Pancreas (tissue), 10 donors: Measurements from ENCODE around the gene TIAM1. TPM values are rescaled to one million over a fixed set of nuclear protein-coding genes. Genes with fewer than 3 reads are reported as not detected.

Source experiments
- ATAC-seq, 4 donors: fragments of 200-7000 bp; cut with Tn5 transposase; one replicate each; pipeline versions ENCODE4 v1.8.0 to v1.9.1; 2020; ENCODE audit warnings: mild to moderate bottlenecking in 4 of 4, moderate library complexity in 4 of 4
- DNase-seq, 6 donors: peaks; one replicate each; pipeline ENCODE4 v3.0.0-alpha.2; 2020
- FAIRE-seq: peaks from 2 replicates; lab custom pipeline; 2012; peaks lifted over from hg19 to GRCh38; lab: Jason Lieb, UNC
- H3K27ac ChIP-seq, 4 donors: fragments of 200-600 bp; sonication (generic); 1 replicate in 3 of 4; 2 replicates in 1 of 4; pipeline versions ENCODE4 v1.5.0 to v1.8.0; 2020
- H3K27me3 ChIP-seq, 4 donors: fragments of 200-600 bp; one replicate each; pipeline ENCODE4 v1.8.0; 2021
- H3K36me3 ChIP-seq, 3 donors: fragments of 200-600 bp; sonication (generic) in 1 of 3; one replicate each; pipeline versions ENCODE4 v1.5.0 to v1.8.0; 2020 to 2021
- H3K4me1 ChIP-seq, 3 donors: fragments of 200-600 bp; one replicate each; pipeline ENCODE4 v1.8.0; 2021
- H3K4me3 ChIP-seq, 4 donors: fragments of 200-600 bp; sonication (generic) in 2 of 4; one replicate each; pipeline versions ENCODE4 v1.5.0 to v1.8.0; 2020 to 2021
- H3K9me3 ChIP-seq, 4 donors: fragments of 200-600 bp; one replicate each; pipeline ENCODE4 v1.8.0; 2021
- CTCF ChIP-seq, 4 donors: fragments of 200-600 bp; sonication (generic) in 3 of 4; IDR thresholded peaks; one replicate each; pipeline versions ENCODE4 v1.5.0 to v1.8.0; 2021; ENCODE audit warnings: antibody characterized with exemption in 4 of 4
- WGBS, 2 donors: extraction: QIAGEN DNeasy Blood & Tissue Kit; methylation state at CpG; one replicate each; pipeline ENCODE4 v1.1.7; 2013; 5-methylcytosine and 5-hydroxymethylcytosine counted together
- intact Hi-C, 3 donors: fragments of 100-400 bp; cut with DNase I; formaldehyde crosslinking; loops; one replicate each; pipeline versions ENCODE4 v1.11.1 to v1.14.2; 2022
- polyA plus RNA-seq, 2 donors: library from polyadenylated mRNA; stranded (reverse); fragments of 200-250 nt; gene quantifications; one replicate each; pipeline ENCODE4 v1.2.3, GENCODE V29; 2013
- total RNA-seq, 6 donors: library from RNA; stranded (reverse); fragmentation: NEBNext Ultra II Directional in 4 of 6; extraction: Animal tissue kit (Norgen Biotek cat#: 25700) in 4 of 6; gene quantifications; one replicate each; pipeline versions ENCODE4 v1.2.1 to v1.2.4, GENCODE V29; 2021 to 2023
- donor health status: healthy with polysubstance abuse.
- donor health status: DM: no; HTN: no; CAD: no; lungs with moderate emphysema.
- donor health status: DM: no; HTN: no; CAD: no.
- donor health status: control.
- donor health status: control.
- donor health status: Bipolar disorder and iron deficiency.
- donor health status: DM: yes; HTN: yes; CAD: no.
- donor health status: DM: no; HTN: no; CAD: no.
- donor health status: DM: no; HTN: no; CAD: no.
- donor health status: DM: yes; HTN: yes; CAD: no.

Gene TIAM1
- total and polyA plus RNA-seq, 8 donors = 1.7 to 7.7 (median 4.0) TPM

- Histone ChIP-seq H3K27ac (no peak overlapping the region), H3K27me3 (no peaks in the 10 kb centered on the region), H3K4me3 (no peak overlapping the region), H3K9me3 (no peaks in the 10 kb centered on the region), H3K36me3 (no peaks in the 10 kb centered on the region), H3K4me1 (no peaks in the 10 kb centered on the region)
- 54% methylated on average over 4 of the region's 4 CpGs for WGBS, 2 donors
- TF ChIP-seq CTCF (IDR thresholded peaks at IDR 0.05) = no peak
- intact Hi-C loops = no loop called here
- no peak for DNase-seq
- ATAC-seq = no peak
- no peak for FAIRE-seq
Observed at GRCh38 chr21:31364253-31364945, 20.3 kb upstream of the TIAM1 start.

GRCh38 chr21:31363720-31364119, 19.7 kb upstream of the TIAM1 start:
- DNase-seq (no peak), ATAC-seq (no peak), FAIRE-seq (no peak)
- no peak overlapping the region for H3K27ac ChIP-seq
- intact Hi-C loops = no loop called here
- no peaks in the 10 kb centered on the region for H3K27me3 ChIP-seq
- H3K9me3 ChIP-seq = no peaks in the 10 kb centered on the region
- no peak overlapping the region for H3K4me3 ChIP-seq
- H3K4me1 ChIP-seq = no peaks in the 10 kb centered on the region
- 41 to 69% methylated on average over 1 of the region's 1 CpG for WGBS, 2 donors
- TF ChIP-seq CTCF (IDR thresholded peaks at IDR 0.05) = no peak
- H3K36me3 ChIP-seq = no peaks in the 10 kb centered on the region

GRCh38 chr21:31360717-31361116, 16.7 kb upstream of the TIAM1 start:
- ATAC-seq (no peak), DNase-seq (no peak), FAIRE-seq (no peak)
- no peak overlapping the region for H3K4me3 ChIP-seq
- H3K4me1 ChIP-seq = no peaks in the 10 kb centered on the region
- TF ChIP-seq CTCF (IDR thresholded peaks at IDR 0.05) = no peak
- H3K27ac ChIP-seq = no peak overlapping the region
- no peaks in the 10 kb centered on the region for H3K27me3 ChIP-seq
- intact Hi-C loops = no loop called here
- H3K9me3 ChIP-seq = no peaks in the 10 kb centered on the region
- no peaks in the 10 kb centered on the region for H3K36me3 ChIP-seq

- intact Hi-C loops = no loop called here
- Histone ChIP-seq H3K36me3 (no peaks in the 10 kb centered on the region), H3K27ac (no peak overlapping the region), H3K9me3 (no peaks in the 10 kb centered on the region), H3K4me3 (no peak overlapping the region), H3K4me1 (no peaks in the 10 kb centered on the region), H3K27me3 (no peaks in the 10 kb centered on the region)
- DNase-seq (no peak), ATAC-seq (no peak), FAIRE-seq (no peak)
- no peak for TF ChIP-seq CTCF (IDR thresholded peaks at IDR 0.05)
- 72 to 88% methylated on average over 8 of the region's 8 CpGs for WGBS, 2 donors
Observed at GRCh38 chr21:31358158-31358557, 14.1 kb upstream of the TIAM1 start.

- no peak for FAIRE-seq
- no peak overlapping the region for H3K27ac ChIP-seq
- no peak overlapping the region for H3K4me3 ChIP-seq
- H3K36me3 ChIP-seq = no peaks in the 10 kb centered on the region
- no peak for DNase-seq
- no peaks in the 10 kb centered on the region for H3K4me1 ChIP-seq
- TF ChIP-seq CTCF (IDR thresholded peaks at IDR 0.05) = no peak
- 69 to 81% methylated on average over 4 of the region's 4 CpGs for WGBS, 2 donors
- intact Hi-C loops = no loop called here
- H3K27me3 ChIP-seq = no peaks in the 10 kb centered on the region
- H3K9me3 ChIP-seq = no peaks in the 10 kb centered on the region
- no peak for ATAC-seq
Observed at GRCh38 chr21:31356440-31356839, 12.4 kb upstream of the TIAM1 start.
